GM12892 (cell line): Measurements from ENCODE around the gene KIAA1328.

Experiments used
- DNase-seq: peaks from one replicate; pipeline ENCODE4 v3.0.0; 2011; ENCODE audit not compliant: insufficient read length
- FAIRE-seq: peaks from 2 replicates; lab custom pipeline; 2011; peaks lifted over from hg19 to GRCh38; lab: Jason Lieb, UNC
- POLR2A ChIP-seq: IDR thresholded peaks from 2 replicates; pipeline ENCODE4 v1.6.1; 2011; ENCODE audit warnings: low read depth, low read length, control low read depth
- POLR2AphosphoS5 ChIP-seq: IDR thresholded peaks from 2 replicates; pipeline ENCODE4 v1.6.1; 2011; ENCODE audit warnings: low read depth, low read length, control low read depth
- TAF1 ChIP-seq: IDR thresholded peaks from 2 replicates; pipeline ENCODE4 v1.6.1; 2011; ENCODE audit warnings: low read depth, mild to moderate bottlenecking, control low read depth, low read length, borderline replicate concordance

KIAA1328 gene

GRCh38 chr18:36931106-36931505, 102.2 kb downstream of the KIAA1328 start:
- FAIRE-seq (no peak), DNase-seq (no peak)
- TF ChIP-seq POLR2AphosphoS5 = no peak
- TF ChIP-seq POLR2A = no peak

GRCh38 chr18:36933552-36933951, 104.6 kb downstream of the KIAA1328 start:
- TF ChIP-seq POLR2AphosphoS5 (no peak), TAF1 (no peak), POLR2A (no peak)
- DNase-seq (no peak), FAIRE-seq (no peak)

- DNase-seq (no peak), FAIRE-seq (no peak)
- TF ChIP-seq POLR2A (no peak), POLR2AphosphoS5 (no peak), TAF1 (no peak)
Observed at GRCh38 chr18:36934884-36935283, 106.0 kb downstream of the KIAA1328 start.

- FAIRE-seq = peak; percentile 87
- no peak for TF ChIP-seq TAF1
- no peak for TF ChIP-seq POLR2A
- no peak for TF ChIP-seq POLR2AphosphoS5
- DNase-seq = peak; percentile 13
Observed at GRCh38 chr18:36942264-36942663, 113.3 kb downstream of the KIAA1328 start.

GRCh38 chr18:36947820-36948348, 119.0 kb downstream of the KIAA1328 start:
- no peak for FAIRE-seq
- DNase-seq = no peak
- TF ChIP-seq POLR2A = no peak
- TF ChIP-seq POLR2AphosphoS5 = no peak
- no peak for TF ChIP-seq TAF1

- TF ChIP-seq POLR2AphosphoS5 (no peak), POLR2A (no peak), TAF1 (no peak)
- DNase-seq (no peak), FAIRE-seq (no peak)
Observed at GRCh38 chr18:36950282-36950681, 121.4 kb downstream of the KIAA1328 start.

GRCh38 chr18:36950960-36951359, 122.0 kb downstream of the KIAA1328 start:
- no peak for TF ChIP-seq POLR2A
- no peak for TF ChIP-seq POLR2AphosphoS5
- no peak for TF ChIP-seq TAF1
- no peak for DNase-seq
- FAIRE-seq = no peak

GRCh38 chr18:36953047-36953446, 124.1 kb downstream of the KIAA1328 start:
- no peak for TF ChIP-seq TAF1
- no peak for TF ChIP-seq POLR2A
- DNase-seq (no peak), FAIRE-seq (no peak)

GRCh38 chr18:36960038-36960437, 131.1 kb downstream of the KIAA1328 start:
- DNase-seq (no peak), FAIRE-seq (no peak)
- no peak for TF ChIP-seq POLR2AphosphoS5
- no peak for TF ChIP-seq TAF1
- TF ChIP-seq POLR2A = no peak

GRCh38 chr18:36963464-36963863, 134.5 kb downstream of the KIAA1328 start:
- TF ChIP-seq POLR2A = no peak

GRCh38 chr18:36974686-36975085, 145.8 kb downstream of the KIAA1328 start:
- no peak for TF ChIP-seq POLR2AphosphoS5
- TF ChIP-seq POLR2A = no peak
- no peak for TF ChIP-seq TAF1
- no peak for DNase-seq
- FAIRE-seq = no peak

More at GRCh38 chr18:36963464-36963863, 134.5 kb downstream of the KIAA1328 start:
- FAIRE-seq = no peak
- DNase-seq = no peak

GRCh38 chr18:36977121-36977520, 148.2 kb downstream of the KIAA1328 start:
- DNase-seq = no peak
- FAIRE-seq = no peak
- TF ChIP-seq POLR2AphosphoS5 = no peak
- TF ChIP-seq TAF1 = no peak
- TF ChIP-seq POLR2A = no peak

GRCh38 chr18:36993068-36993467, 164.1 kb downstream of the KIAA1328 start:
- FAIRE-seq = no peak
- DNase-seq = no peak
- TF ChIP-seq POLR2AphosphoS5 = no peak
- no peak for TF ChIP-seq TAF1
- TF ChIP-seq POLR2A = no peak
